Stimulated activated CD4-positive, alpha-beta T cell treated with anti-CD3 and anti-CD28 coated beads, Interleukin-4, amount 100 ng/mL, for 24 hours (primary cell): ENCODE measurements around the gene FBXW11.

Source experiments
- DNase-seq: peaks from one replicate; pipeline ENCODE4 v3.0.0-alpha.2; 2020

The FBXW11 gene

GRCh38 chr5:171838066-171838465 lies 168.4 kb downstream of the FBXW11 start:
- no peak for DNase-seq

DNA sequence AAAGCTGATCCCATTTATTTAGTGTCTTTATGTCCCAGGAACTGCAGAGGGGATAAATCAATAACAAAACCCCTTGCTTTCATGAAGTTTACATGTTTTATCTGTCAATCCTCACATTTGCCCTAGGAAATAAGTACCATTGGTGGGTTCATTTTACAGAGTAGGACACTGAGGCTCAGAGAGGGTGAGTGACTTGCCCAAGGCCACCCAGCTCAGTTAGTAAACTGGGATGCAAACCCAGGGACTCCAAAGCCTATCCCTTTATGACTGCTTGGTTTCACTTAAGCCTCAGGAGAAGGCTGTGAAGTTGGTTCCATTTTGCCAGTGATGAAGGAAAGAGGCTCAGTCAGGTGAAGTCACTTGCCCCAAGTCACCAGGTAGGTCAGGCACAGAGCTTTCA lies 168.9 kb downstream of the FBXW11 start:
- no peak for DNase-seq

GRCh38 chr5:171835066-171835465 lies 171.4 kb downstream of the FBXW11 start:
- no peak for DNase-seq

- DNase-seq, result no peak
Observed at GRCh38 chr5:171834461-171834860, 172.0 kb downstream of the FBXW11 start.

DNA sequence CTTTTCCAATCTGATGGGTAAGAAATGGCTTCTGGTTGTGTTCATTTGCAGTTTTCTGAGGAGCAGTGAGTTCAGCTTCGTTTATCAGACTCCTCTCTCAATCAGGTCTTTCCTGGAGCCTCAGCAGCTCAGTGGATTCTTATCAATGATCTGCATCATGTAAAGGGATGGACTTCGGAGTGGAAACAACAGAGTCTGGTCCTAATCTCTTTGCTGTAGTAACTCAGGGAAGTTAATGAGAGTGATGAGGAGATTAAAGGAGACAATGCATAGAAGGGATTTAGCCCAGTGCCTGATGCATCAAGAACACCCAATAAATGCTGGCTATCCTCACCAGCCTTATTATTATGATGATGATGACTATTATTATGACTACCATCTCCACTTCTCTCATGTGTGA lies 173.7 kb downstream of the FBXW11 start:
- no peak for DNase-seq

DNA sequence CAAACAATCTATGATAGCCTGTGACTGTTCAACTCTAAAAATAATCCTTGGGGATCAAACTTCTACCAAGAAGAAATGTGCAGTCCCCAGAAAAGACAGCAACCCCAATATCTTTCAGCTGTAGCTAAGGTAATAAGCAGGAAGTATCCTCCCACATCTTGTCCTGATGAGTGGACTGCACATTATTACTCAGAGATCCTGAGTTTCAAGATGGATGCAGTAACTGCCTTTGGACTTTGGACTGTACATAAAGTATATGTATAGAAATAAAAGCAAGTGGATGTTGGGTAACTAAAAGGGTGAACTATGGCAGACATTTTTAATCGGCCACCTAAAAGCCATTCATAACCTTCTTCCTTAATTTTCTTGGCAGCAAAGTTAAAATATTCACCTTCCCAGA lies 175.8 kb downstream of the FBXW11 start:
- no peak for DNase-seq

DNA sequence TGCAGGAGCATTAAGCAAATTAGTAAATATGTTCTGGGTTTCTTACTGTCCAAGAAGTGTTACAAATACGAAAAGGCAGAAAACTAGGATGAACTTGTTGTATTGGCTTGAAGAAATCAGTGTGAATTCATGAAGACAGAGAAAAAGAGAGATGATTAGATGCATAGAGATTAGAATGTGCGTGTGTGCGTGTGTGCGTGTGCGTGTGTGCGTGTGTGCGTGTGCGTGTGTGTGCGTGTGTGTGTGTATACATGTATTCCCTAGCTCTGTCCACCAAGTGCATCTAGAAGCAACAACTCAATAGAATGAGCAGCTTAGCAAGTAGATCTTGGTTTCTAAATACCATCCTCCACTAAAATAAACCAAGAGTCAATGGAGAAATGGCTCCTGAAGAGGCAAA lies 179.3 kb downstream of the FBXW11 start:
- DNase-seq, result no peak

DNA sequence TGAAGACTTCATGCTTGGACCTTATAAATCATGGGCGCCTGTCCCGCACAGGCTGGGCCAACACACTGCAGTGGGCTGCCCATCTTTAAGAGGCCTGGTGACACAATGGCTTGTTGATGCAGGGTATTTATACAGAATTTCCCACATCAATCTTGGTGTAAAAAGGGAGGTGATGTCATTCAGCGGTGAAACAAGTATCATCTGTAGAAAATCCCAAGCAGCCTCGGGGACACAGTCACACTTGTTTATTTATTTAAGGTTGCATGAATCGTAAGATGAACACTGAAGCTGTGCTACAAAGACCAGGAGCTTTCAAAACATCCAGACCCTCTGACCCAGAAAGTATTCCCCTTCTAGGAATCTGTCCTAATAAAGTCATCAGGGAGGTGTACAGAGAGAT lies 180.3 kb downstream of the FBXW11 start:
- DNase-seq, result no peak

- DNase-seq, result no peak
Observed at GRCh38 chr5:171825051-171825450, 181.4 kb downstream of the FBXW11 start.

DNA sequence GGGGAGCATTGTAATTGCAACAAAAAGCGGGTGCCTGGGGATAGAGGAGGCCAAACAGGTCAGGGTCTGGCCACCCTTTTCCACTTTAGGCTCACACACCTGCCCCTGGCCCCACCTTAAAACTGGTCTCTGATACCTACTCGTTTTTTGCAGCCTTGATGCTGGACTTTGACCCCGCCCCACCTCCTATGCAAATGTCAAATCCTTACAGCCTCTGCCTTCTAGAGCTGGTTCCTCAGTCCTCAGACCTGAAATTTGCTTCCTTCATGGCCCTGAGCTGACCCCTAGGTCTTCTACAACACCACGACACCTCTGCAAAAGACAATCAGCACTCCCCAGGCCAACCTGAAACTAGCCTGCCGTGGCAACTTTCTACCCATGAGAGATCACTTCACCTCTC lies 183.2 kb downstream of the FBXW11 start:
- no peak for DNase-seq

- no peak for DNase-seq
Observed at GRCh38 chr5:171821286-171821685, 185.2 kb downstream of the FBXW11 start.

GRCh38 chr5:171820561-171820960 lies 185.9 kb downstream of the FBXW11 start:
- DNase-seq, result no peak

DNA sequence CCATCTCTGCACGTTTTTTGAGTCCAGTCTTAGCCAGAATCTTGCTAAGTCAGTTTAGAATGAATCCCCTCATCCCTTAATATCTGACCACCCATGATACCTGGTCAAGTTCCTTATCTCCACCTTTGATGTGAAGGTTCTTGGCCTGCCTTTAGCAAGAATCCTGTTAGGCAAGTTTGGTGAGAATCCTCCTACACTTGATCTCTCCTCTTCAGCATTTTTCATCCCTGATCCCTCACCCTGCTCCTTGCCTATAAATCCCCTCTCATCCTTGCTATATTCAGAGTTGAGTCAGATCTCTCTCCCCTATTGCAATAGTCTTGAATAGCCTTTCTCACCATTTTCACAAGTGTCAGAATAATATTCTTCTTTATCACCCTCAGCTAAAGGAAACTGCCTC lies 189.8 kb downstream of the FBXW11 start:
- no peak for DNase-seq

DNA sequence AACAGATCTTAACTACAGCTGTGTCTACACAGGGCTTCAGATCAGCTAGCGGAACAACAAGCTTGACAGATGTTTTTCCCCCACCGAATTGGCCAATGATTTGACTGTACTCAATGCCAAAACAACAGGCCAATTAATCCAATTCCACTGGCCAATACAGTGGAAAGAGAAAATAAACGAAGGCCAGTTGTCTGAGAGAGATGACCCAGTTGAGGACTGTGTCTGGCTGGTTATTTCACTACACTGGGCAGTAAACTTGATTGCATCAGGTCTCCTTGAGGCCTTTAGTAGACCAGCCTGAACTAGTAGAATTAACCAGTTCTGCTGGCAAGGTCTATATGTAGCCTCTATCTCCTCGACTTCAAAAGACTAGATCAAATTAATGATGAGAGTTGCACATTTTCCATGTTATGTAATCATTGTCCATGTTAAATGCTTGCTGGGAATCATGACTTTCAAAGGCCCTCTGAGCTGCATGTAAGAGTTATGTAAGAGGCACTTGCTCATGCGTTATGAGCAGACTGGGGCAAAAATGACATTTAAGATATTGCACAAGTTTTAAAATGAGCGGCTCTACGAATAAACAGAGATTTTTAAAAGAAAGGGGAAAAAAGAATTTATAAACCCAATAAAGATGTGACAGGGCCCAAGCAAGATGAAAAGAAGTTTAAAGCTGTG lies 192.5 kb downstream of the FBXW11 start:
- DNase-seq, result no peak

DNA sequence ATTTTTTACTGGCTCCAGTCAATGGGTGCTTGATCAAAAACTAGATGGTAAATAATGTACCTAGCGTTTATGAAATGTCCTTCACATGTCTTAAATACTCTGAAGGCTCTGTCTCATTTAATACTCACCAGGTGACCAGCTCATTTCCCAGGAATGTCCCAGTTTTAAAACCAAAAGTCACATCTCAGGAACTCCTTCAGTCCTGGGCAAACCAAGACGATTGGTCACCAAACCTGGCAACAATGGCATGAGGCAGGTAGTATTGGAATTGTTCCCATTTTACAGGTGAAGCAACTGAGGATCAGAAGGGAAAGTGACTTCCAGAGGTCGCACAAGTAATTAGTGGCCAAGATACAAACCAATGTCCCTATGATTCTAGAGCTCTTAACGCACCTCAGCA lies 193.2 kb downstream of the FBXW11 start:
- no peak for DNase-seq
